SK-N-SH (cell line): ENCODE data around the gene MEA1. TPM values are rescaled to one million over a fixed set of nuclear protein-coding genes. Genes with fewer than 3 reads are reported as not detected.

Source experiments
- CTCF ChIA-PET: fragments of 300-600, 350-600 bp; formaldehyde crosslinking; extraction: SDS; loops from one replicate; lab custom pipeline; 2021; lab: Yijun Ruan, JAX
- POLR2A ChIA-PET: fragments of 350-600 bp; sonication (Branson Sonifier 250); formaldehyde crosslinking; extraction: SDS; loops from one replicate; lab custom pipeline; 2020; ENCODE audit warnings: antibody characterized with exemption, inconsistent platforms; lab: Yijun Ruan, JAX
- DNase-seq: peaks from one replicate; pipeline ENCODE4 v3.0.0; 2012
- H2AFZ ChIP-seq: fragments of 200-600 bp; sonication (generic); 2 replicates; pipeline ENCODE4 v1.8.1; 2016; ENCODE audit warnings: antibody characterized with exemption, mild to moderate bottlenecking, low read depth
- H3F3A ChIP-seq: fragments of 200-600 bp; sonication (generic); replicated peaks from 2 replicates; pipeline ENCODE3; 2016; ENCODE audit warnings: antibody characterized with exemption, mild to moderate bottlenecking; ENCODE audit not compliant: insufficient read depth
- H3K27ac ChIP-seq, 2 experiments: fragments of 200-500 bp in 1 of 2; fragments of 200-600 bp in 1 of 2; sonication (Bioruptor generic) in 1 of 2; sonication (generic), shearing (Covaris generic) in 1 of 2; 2 replicates each; pipeline versions ENCODE4 v1.5.1 to v1.6.1; 2014 to 2016; ENCODE audit warnings: low read depth in 2 of 2, inconsistent platforms in 1 of 2, low read length in 1 of 2, mild to moderate bottlenecking in 1 of 2, mixed read lengths in 1 of 2
- H3K27me3 ChIP-seq: fragments of 200-600 bp; sonication (generic), shearing (Covaris generic); 2 replicates; pipeline ENCODE4 v1.6.1; 2016; ENCODE audit warnings: mixed run types; ENCODE audit not compliant: insufficient read depth
- H3K36me3 ChIP-seq, 2 experiments: fragments of 200-500 bp in 1 of 2; fragments of 200-600 bp in 1 of 2; sonication (Bioruptor generic) in 1 of 2; sonication (generic) in 1 of 2; replicated peaks in 1 of 2; 2 replicates each; pipeline versions ENCODE3 to v1.5.1; 2014 to 2016; ENCODE audit warnings: low read length in 1 of 2, mild to moderate bottlenecking in 1 of 2; ENCODE audit not compliant: insufficient read depth in 2 of 2, control insufficient read depth in 1 of 2
- H3K4me1 ChIP-seq, 2 experiments: fragments of 200-500 bp in 1 of 2; fragments of 200-600 bp in 1 of 2; sonication (Bioruptor generic) in 1 of 2; sonication (generic), shearing (Covaris generic) in 1 of 2; 2 replicates each; pipeline versions ENCODE4 v1.5.1 to v1.6.1; 2014 to 2016; ENCODE audit warnings: low read depth in 1 of 2, low read length in 1 of 2, mixed run types in 1 of 2; ENCODE audit not compliant: insufficient read depth in 2 of 2, control insufficient read depth in 1 of 2
- H3K4me2 ChIP-seq: fragments of 200-600 bp; sonication (generic), shearing (Covaris generic); 2 replicates; pipeline ENCODE4 v1.6.1; 2017; ENCODE audit warnings: mixed run types
- H3K4me3 ChIP-seq, 2 experiments: fragments of 200-500 bp in 1 of 2; fragments of 200-600 bp in 1 of 2; sonication (Bioruptor generic) in 1 of 2; sonication (generic), shearing (Covaris generic) in 1 of 2; 2 replicates each; pipeline versions ENCODE4 v1.5.1 to v1.8.1; 2014 to 2016; ENCODE audit warnings: low read depth in 2 of 2, inconsistent platforms in 1 of 2, low read length in 1 of 2, mild to moderate bottlenecking in 1 of 2, mixed read lengths in 1 of 2, moderate library complexity in 1 of 2
- H3K79me2 ChIP-seq: fragments of 200-600 bp; sonication (generic); 2 replicates; pipeline ENCODE4 v1.8.1; 2017; ENCODE audit warnings: mild to moderate bottlenecking; ENCODE audit not compliant: insufficient read depth
- H3K9ac ChIP-seq: fragments of 200-600 bp; sonication (generic); 2 replicates; pipeline ENCODE4 v1.6.1; 2017; ENCODE audit warnings: mixed run types
- H3K9me2 ChIP-seq: fragments of 200-600 bp; sonication (generic); 2 replicates; pipeline ENCODE4 v1.6.1; 2017; ENCODE audit warnings: mixed run types
- H3K9me3 ChIP-seq: fragments of 200-600 bp; sonication (generic); 2 replicates; pipeline ENCODE4 v1.6.1; 2017; ENCODE audit warnings: mixed run types, mild to moderate bottlenecking, moderate library complexity
- H4K20me1 ChIP-seq: fragments of 200-600 bp; sonication (generic); 2 replicates; pipeline ENCODE4 v1.6.1; 2017; ENCODE audit warnings: mild to moderate bottlenecking, mixed run types; ENCODE audit not compliant: insufficient read depth
- EP300 ChIP-seq, 2 experiments: IDR thresholded peaks; 2 replicates each; pipeline versions ENCODE4 v1.4.0 to v1.6.1; 2012; ENCODE audit warnings: borderline replicate concordance in 1 of 2, low read depth in 1 of 2, low read length in 1 of 2
- EZH2phosphoT487 ChIP-seq: fragments of 200-600 bp; sonication (generic); IDR thresholded peaks from 2 replicates; pipeline ENCODE4 v1.6.1; 2017; ENCODE audit warnings: low read depth, mixed run types, mild to moderate bottlenecking, antibody characterized with exemption, moderate library complexity, borderline replicate concordance
- FOXJ3 ChIP-seq: sonication (generic); formaldehyde crosslinking; IDR thresholded peaks from 2 replicates; pipeline ENCODE4 v1.5.1; 2020; ENCODE audit warnings: mild to moderate bottlenecking, missing genetic modification reagents
- JUND ChIP-seq: IDR thresholded peaks from 2 replicates; pipeline ENCODE4 v1.4.0; 2012
- MXI1 ChIP-seq: IDR thresholded peaks from 2 replicates; pipeline ENCODE4 v1.6.1; 2012; ENCODE audit warnings: mild to moderate bottlenecking, low read depth, low read length, improper control_type of control experiment
- NFIC ChIP-seq: IDR thresholded peaks from 2 replicates; pipeline ENCODE4 v1.4.0; 2012; ENCODE audit warnings: borderline replicate concordance
- NRF1 ChIP-seq: IDR thresholded peaks from 2 replicates; pipeline ENCODE4 v1.6.1; 2012; ENCODE audit warnings: low read depth, mild to moderate bottlenecking, low read length
- POLR2AphosphoS5 ChIP-seq: IDR thresholded peaks from 2 replicates; pipeline ENCODE4 v1.6.1; 2012; ENCODE audit warnings: low read depth, low read length
- RCOR1 ChIP-seq: fragments of 150-350 bp; IDR thresholded peaks from 2 replicates; pipeline ENCODE4 v1.6.1; 2017; ENCODE audit warnings: antibody characterized with exemption, low read length
- RFX5 ChIP-seq: IDR thresholded peaks from 2 replicates; pipeline ENCODE4 v1.6.1; 2012; ENCODE audit warnings: mild to moderate bottlenecking, improper control_type of control experiment, low read length
- TCF12 ChIP-seq: IDR thresholded peaks from 2 replicates; pipeline ENCODE4 v1.4.0; 2012
- YY1 ChIP-seq: IDR thresholded peaks from 2 replicates; pipeline ENCODE4 v1.4.0; 2012; ENCODE audit warnings: low read depth, mild to moderate bottlenecking
- WGBS: methylation state at CpG from one replicate; pipeline ENCODE4 v1.1.6; 2017; ENCODE audit warnings: low lambda C conversion rate; 5-methylcytosine and 5-hydroxymethylcytosine counted together
- polyA plus RNA-seq, 3 experiments: library from polyadenylated mRNA; depleted of rRNA; stranded (reverse); fragments of >200 nt; gene quantifications; 2 replicates each; pipeline ENCODE4 v1.2.3, GENCODE V29; 2012
- TF ChIP-seq, protein P1 (sequence below): fragments of 150-350 bp; IDR thresholded peaks from 2 replicates; pipeline ENCODE4 v1.6.1; 2016; ENCODE audit warnings: mild to moderate bottlenecking, low read depth, low read length
- TF ChIP-seq, protein P2 (sequence below): IDR thresholded peaks from 2 replicates; pipeline ENCODE4; 2012
- TF ChIP-seq, protein P3 (sequence below): fragments of 150-350 bp; IDR thresholded peaks from 2 replicates; pipeline ENCODE4 v1.6.1; 2017; ENCODE audit warnings: antibody characterized with exemption, low read length, low read depth, borderline replicate concordance
- TF ChIP-seq, protein P4 (sequence below): IDR thresholded peaks from 2 replicates; pipeline ENCODE4 v1.4.0; 2012; ENCODE audit warnings: low read depth

The MEA1 gene
- polyA plus RNA-seq, 1 of the 3 experiments (the other 2 are of a cell fraction) = 171 TPM

- no peak for TF ChIP-seq TCF12
- no peak for TF ChIP-seq POLR2AphosphoS5
- TF ChIP-seq, protein P1, sequence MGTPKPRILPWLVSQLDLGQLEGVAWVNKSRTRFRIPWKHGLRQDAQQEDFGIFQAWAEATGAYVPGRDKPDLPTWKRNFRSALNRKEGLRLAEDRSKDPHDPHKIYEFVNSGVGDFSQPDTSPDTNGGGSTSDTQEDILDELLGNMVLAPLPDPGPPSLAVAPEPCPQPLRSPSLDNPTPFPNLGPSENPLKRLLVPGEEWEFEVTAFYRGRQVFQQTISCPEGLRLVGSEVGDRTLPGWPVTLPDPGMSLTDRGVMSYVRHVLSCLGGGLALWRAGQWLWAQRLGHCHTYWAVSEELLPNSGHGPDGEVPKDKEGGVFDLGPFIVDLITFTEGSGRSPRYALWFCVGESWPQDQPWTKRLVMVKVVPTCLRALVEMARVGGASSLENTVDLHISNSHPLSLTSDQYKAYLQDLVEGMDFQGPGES = no peak
- TF ChIP-seq EZH2phosphoT487 = no peak
- TF ChIP-seq, protein P2, sequence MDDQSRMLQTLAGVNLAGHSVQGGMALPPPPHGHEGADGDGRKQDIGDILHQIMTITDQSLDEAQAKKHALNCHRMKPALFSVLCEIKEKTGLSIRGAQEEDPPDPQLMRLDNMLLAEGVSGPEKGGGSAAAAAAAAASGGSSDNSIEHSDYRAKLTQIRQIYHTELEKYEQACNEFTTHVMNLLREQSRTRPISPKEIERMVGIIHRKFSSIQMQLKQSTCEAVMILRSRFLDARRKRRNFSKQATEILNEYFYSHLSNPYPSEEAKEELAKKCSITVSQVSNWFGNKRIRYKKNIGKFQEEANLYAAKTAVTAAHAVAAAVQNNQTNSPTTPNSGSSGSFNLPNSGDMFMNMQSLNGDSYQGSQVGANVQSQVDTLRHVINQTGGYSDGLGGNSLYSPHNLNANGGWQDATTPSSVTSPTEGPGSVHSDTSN = no peak
- TF ChIP-seq JUND = no peak
- TF ChIP-seq NFIC = no peak
- TF ChIP-seq MXI1 = no peak
- TF ChIP-seq RCOR1 = no peak
- no peak for TF ChIP-seq YY1
- TF ChIP-seq EP300 (IDR thresholded peaks at IDR 0.05; ENCODE audit: borderline replicate concordance in 1 of 2, low read depth in 1 of 2, low read length in 1 of 2) = no peak
- TF ChIP-seq, protein P3, sequence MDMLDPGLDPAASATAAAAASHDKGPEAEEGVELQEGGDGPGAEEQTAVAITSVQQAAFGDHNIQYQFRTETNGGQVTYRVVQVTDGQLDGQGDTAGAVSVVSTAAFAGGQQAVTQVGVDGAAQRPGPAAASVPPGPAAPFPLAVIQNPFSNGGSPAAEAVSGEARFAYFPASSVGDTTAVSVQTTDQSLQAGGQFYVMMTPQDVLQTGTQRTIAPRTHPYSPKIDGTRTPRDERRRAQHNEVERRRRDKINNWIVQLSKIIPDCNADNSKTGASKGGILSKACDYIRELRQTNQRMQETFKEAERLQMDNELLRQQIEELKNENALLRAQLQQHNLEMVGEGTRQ = no peak
- TF ChIP-seq NRF1 = no peak
- TF ChIP-seq RFX5 = no peak
- TF ChIP-seq FOXJ3 (CRISPR knock-in tag) = no peak
- TF ChIP-seq, all 33 proteins: peak for 0
- ChIA-PET CTCF (interaction anchor here (0.9 kb wide), 1 partner anchor 106 kb away, joined by 3 read pairs; no protein-coding TSS in a partner anchor), POLR2A (interaction anchor here (1.3 kb wide), 1 partner anchor 16 kb away, joined by 4 read pairs; the partner anchor contains the start of gene CUL7)
Observed at GRCh38 chr6:43037706-43038105, 24.0 kb upstream of the MEA1 start.

DNA sequence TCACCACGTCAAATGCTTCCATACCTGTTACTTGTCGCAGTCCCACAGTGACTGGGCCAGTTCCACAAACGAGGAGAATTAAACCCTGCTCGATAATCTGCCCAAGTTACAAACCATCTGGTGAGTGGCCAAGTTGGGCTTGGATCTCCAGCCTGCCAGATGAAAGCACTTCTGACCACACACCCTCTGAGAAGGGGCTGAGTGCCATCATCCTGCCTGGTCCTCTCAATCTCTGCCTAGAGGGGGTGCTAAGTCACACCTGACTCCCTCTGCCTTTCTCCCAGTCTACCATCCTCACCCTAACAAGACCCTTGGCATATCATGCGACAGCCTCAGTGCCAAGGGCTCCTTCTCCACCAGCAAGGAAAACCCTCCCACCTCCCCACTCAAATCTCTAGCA, 23.5 kb upstream of the MEA1 start:
- Histone ChIP-seq H3K9me2 (no peaks in the 10 kb centered on the region), H3K9me3 (no peaks in the 10 kb centered on the region), H4K20me1 (no peaks in the 10 kb centered on the region), H3K4me2 (no peak overlapping the region), H3K36me3 (peaks cover 25 to 49% of the 10 kb centered on the region in 2 experiments), H3K27me3 (no peaks in the 10 kb centered on the region), H3K4me1 (no peaks in the 10 kb centered on the region), H3K79me2 (no peaks in the 10 kb centered on the region), H3F3A (peaks cover 19% of the 10 kb centered on the region), H3K9ac (no peak overlapping the region), H3K27ac (no peak overlapping the region), H3K4me3 (no peak overlapping the region), H2AFZ (no peak overlapping the region)
- CTCF ChIA-PET = interaction anchor here (0.9 kb wide), 1 partner anchor 106 kb away, joined by 3 read pairs; no protein-coding TSS in a partner anchor
- no peak for TF ChIP-seq RFX5
- TF ChIP-seq, protein P4, sequence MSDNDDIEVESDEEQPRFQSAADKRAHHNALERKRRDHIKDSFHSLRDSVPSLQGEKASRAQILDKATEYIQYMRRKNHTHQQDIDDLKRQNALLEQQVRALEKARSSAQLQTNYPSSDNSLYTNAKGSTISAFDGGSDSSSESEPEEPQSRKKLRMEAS = no peak
- WGBS = 82% methylated on average over 5 of the region's 5 CpGs
- DNase-seq = no peak
- POLR2A ChIA-PET = interaction anchor here (2.0 kb wide), 1 partner anchor 108 kb away, joined by 4 read pairs; the partner anchor contains the start of gene CNPY3

More at GRCh38 chr6:43037706-43038105, 24.0 kb upstream of the MEA1 start:
- Histone ChIP-seq H3K4me1 (no peaks in the 10 kb centered on the region), H2AFZ (no peak overlapping the region), H3K27ac (no peak overlapping the region), H3K9me3 (no peaks in the 10 kb centered on the region), H3K27me3 (no peaks in the 10 kb centered on the region), H4K20me1 (no peaks in the 10 kb centered on the region), H3K9me2 (no peaks in the 10 kb centered on the region), H3K4me2 (no peak overlapping the region), H3K36me3 (peaks cover 19 to 53% of the 10 kb centered on the region in 2 experiments), H3K9ac (no peak overlapping the region), H3K4me3 (no peak overlapping the region), H3K79me2 (no peaks in the 10 kb centered on the region), H3F3A (peaks cover 14% of the 10 kb centered on the region)
- DNase-seq = no peak
- WGBS = 88% methylated on average over 7 of the region's 9 CpGs
